Activated T-helper 1 cell treated with anti-CD3 and anti-CD28 coated beads, Interleukin-2, amount 50 U/mL, for 16 hours (primary cell): ENCODE results near the gene PNMA6F.
"Not testable (repeated sequence)": the region's sequence is repeated elsewhere in the genome, so short reads cannot be mapped to it uniquely, and the experiment has no call there.

Experiments used
- DNase-seq, 2 donors: peaks; one replicate each; pipeline ENCODE4 v3.0.0-alpha.2; 2020; ENCODE audit warnings: low read depth in 1 of 2, low spot score in 1 of 2

The PNMA6F gene

DNA sequence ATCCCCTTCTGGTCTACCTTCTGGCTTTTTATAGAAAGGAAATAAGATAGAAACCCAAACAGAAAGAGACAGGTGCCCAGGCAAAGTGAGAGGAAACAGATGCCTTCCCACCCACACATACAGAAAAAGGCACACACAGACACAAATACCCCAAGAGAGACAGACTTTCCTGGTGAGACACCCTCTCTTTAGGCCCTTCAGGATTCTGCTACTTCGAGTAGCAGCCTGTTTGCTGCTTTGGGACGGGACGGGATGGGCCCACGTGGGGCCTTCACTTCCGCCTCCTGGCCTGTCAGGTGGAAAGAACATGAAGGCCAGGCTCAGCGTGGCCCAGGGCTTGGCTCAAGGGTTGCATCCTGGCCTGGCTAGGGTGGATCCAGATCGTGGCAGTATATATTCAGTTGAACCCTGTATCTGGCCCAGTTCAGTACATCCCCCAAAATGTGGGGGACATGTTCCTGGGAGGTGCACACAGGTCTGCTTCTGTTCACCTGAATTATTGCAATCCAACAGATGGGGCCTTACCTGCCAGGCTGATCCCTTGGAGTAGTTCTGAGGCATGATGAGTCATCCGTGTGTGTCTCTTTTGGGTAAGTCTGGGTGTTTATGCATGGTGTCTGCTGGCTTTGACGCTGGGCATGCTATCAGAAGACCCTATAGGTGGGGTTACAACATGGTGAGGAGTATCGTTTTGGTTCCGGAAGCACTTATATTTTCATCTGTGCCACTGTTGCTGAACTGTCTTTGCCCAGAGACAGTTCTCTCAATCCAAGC is 14.7 kb upstream of the PNMA6F start:
- DNase-seq, result no peak

DNA sequence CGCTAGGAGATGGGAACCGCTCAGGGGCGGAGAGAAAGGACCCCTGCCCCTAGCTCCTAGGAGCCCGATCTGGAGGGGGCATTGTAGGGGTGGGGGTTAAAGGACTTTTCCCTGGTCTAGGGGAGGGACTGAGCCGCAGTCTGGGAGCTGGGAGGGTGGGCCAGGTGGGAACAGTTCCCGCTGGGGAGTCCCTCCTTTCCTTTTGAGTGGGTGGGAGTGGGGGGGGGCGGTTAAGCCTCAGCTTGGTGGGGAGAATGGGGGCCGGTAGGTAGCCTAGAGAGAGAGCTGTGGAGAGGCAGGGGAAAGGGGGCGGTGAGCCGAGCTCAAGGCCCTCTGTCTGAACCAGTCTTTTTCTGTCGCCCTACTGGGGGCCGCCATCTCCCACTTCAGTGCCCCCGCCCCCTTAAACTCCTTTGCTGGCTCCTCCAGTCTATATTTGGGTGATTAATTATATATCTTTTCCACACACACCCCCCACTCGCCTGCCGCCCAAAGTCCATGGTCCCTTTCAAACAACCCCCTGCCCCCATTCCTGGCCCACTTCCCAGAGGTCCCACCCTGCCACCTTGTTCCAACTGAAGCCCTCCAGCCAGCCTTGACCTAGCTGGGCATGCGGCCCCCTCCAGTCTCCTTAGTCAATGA is 13.2 kb upstream of the PNMA6F start:
- DNase-seq, result no peak

GRCh38 chrX:153333821-153334653 is 12.5 kb upstream of the PNMA6F start, which contains the start of gene ZNF275:
TSS of gene ZNF275 (plus strand) at chrX:153334153. CDS start at chrX:153336680, 2,527 bp downstream.
- peak; percentile 57 to 74 for DNase-seq

DNA sequence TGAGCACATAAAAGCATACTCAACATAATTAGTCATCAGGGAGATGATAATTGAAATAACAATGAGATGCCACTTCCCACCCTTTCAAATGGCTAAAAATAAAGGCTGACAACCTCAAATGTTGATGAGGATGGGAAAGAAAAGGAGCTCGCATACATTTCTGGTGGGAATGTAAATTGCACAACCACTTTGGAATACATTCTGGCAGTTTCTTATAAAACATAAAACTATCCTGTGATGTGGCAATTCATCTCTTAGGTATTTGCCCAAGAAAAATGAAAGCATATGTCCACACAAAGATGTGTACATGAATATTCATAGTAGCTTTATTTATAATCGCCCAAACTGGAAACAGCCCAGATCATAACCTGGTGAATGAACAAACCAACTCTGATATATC is 11.7 kb upstream of the PNMA6F start:
- no peak for DNase-seq

GRCh38 chrX:153327561-153327960 is 6.0 kb upstream of the PNMA6F start:
- no peak for DNase-seq

- no peak for DNase-seq
These were observed 897 bp downstream of the PNMA6F start for GRCh38 chrX:153320555-153321184.

DNA sequence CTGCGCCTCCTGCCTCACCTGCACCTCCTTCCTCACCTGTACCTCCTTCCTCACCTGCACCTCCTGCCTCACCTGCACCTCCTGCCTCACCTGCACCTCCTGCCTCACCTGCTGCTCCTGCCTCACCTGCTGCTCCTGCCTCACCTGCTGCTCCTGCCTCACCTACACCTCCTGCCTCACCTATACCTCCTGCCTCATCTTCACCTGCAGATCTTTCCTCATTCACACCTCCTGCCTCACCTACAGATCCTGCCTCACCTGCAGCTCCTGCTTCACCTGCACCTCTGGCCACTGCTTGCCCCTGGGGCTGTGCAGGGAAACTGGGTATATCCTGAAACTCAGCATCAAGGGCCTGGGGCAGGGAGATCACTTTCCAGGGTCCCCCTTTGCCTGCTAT is 1.5 kb downstream of the PNMA6F start:
- DNase-seq, result not testable (repeated sequence)

GRCh38 chrX:153319295-153320046 is 2.1 kb downstream of the PNMA6F start:
- DNase-seq, result no peak

- DNase-seq, result no peak
These were observed 2.8 kb downstream of the PNMA6F start for GRCh38 chrX:153318811-153319210.

DNA sequence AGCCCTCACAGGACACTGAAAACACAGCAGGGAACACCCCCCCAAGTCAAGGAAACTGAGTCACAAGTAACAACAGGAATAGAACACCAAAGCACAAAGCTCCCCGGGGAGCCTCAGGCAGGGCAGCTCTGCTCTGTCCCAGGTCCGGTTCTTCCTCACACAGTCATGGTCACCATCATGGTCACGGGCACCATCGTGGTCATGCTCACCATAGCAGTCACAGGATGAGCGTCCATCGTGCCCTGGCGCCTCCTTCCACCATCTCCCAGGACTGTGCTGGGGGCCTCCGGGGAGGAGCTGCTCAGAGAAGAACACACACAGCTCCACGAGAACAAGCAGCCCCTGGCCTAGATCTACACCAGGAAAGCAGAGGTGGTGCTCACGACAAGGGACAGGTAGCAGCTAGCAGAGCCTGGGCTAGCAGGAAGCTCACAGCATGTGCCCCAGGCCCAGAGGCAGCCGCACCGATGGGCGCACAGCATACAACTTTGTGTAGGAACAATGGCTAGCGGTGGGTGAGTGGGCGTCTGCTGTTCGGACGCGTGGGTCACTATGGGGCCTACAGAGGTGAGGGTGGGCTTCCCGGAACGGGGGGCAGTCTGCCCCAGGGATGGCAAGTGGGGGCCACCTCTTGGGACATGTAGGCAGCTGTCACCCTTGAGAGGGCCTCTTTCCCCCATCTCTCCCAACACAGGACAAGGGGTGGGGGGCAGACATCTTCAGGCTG is 3.4 kb downstream of the PNMA6F start:
- DNase-seq, result no peak

- DNase-seq, result no peak
These were observed 4.3 kb downstream of the PNMA6F start for GRCh38 chrX:153317306-153317705.

DNA sequence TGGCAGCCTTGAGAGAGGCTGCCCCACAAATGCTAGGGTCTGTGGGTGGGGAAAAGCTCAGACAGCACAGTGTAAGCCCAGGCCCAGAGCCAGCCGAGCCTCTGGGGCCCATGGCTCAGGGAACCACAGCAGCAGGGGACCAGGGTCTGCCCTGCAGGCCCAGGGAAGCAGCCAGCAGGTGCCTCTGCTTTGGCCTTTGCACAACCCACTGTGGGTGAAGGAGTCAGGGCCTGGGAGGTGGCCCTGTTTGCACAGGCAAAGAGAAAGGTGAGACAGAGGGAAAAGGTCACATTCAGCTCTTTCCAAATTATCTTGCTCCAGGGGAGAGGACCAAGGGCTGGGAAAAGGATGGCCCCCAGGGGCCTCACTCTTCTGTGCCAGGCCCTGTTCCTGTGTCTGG is 8.7 kb downstream of the PNMA6F start:
- DNase-seq, result no peak

GRCh38 chrX:153312041-153312440 is 9.5 kb downstream of the PNMA6F start:
- no peak for DNase-seq

DNA sequence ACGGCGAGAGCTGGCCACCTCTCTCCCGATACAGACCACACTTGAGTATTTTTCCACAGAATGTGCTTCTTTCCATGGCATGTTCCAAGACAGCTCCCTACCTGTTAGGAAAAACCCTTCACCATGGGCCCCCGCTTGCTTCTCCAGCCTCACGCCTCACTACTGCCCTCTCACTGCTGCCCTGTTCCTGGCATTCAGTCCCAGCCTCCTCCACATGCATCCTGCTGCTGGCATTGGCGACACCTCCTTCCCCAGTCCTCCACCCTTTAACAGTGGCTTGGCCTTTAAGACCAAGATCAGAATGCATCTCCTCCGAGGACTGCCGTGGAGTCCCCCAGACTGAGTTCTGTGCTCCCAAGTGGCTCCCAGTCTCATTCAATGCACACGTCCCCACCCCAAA is 10.7 kb downstream of the PNMA6F start:
- DNase-seq, result no peak

DNA sequence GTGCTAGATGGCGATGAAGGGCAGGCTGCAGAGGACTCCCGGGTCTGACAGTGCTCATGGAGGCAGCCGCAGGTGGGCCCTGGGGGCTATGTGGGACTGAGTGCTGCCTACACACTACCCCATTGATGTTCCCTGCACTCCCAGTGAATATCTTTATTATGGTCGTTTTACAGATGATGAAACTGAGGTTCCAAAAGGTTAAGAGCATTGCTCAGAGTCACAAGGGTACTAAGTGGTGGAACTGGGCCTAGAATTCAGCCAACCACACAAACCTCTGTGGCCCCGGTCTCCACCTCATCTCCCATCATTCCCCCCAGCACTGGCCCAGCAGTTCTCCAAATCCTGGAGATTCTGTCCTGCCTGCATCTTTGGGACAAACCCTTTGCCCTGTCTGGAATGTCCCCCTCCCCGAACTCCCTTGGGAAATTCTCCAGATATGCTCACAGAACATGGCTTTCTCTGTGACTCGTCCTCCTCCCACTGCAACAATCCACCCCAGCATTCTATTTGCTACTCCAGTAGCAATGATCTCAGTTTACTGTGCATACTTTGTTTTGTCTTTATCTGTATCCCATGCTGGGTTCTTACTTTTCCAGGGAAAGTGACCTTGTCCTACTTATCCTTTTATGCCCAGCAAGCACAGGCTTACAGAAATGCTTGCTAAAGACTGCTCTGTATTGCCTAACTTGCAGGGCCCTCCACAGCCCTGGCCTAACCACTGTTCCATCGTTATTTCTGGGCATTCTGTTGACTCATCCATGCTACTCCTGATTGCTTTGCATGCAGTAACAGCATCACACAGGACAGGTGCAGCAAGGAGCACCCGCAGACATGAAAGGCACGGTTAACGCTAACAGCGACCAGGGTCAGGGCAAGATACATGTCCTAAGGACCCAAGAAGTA is 14.0 kb downstream of the PNMA6F start:
- DNase-seq, result no peak

DNA sequence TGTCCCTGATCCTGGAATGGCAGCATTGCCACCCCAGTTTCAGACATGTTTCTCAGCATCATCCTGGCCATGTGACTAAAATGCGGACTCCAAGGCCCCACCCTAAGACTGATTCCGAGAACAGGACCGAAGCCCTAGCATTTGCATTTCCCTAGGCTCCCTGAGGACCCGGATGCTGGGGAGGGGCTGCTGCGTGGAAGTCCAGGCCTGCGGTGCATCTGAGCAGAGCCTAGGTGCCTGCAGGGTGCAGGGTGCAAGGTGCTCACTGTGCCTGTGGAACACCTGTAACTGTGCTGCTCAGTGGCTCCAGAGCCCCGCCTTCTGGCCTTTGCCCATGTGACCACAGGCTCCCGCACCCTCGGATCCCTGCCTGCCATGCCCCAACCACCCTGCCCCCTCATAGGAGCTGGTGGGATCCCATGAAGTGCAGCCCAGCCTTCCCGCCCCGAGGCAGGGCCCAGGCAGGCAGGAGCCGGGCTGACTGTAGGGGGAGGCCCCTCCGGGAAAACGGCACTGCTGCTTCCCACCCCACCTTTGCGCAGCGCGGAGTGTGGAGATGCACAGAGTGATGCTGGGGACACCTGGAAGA is 14.9 kb downstream of the PNMA6F start:
- no peak for DNase-seq

DNA sequence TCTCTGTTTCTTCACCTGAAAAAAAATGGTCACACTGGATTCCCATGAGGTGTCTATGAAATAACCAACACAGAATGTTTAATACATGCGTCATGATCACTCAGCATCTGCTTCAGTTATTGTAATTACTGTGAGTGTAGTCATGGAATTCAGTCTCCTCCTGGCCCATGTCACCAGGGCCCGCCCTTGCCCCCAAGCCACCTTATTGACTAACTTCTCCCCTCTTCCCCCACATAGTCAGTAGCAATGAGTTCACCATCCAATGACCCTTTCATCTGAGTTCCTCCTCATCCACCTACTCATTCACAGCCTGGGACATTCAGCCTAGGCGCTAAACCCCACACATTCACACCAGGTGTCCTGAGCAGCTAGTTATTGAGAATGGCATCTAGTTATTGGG is 15.6 kb downstream of the PNMA6F start:
- DNase-seq, result no peak

- DNase-seq, result no peak
These were observed 16.4 kb downstream of the PNMA6F start for GRCh38 chrX:153304988-153305736.
